Left ventricle myocardium inferior (tissue), 1 donor: ENCODE results near the gene SERGEF. TPM values are rescaled to one million over a fixed set of nuclear protein-coding genes. Genes with fewer than 3 reads are reported as not detected.

Source experiments
- DNase-seq: peaks from one replicate; pipeline ENCODE4 v3.0.0-alpha.2; 2020
- H3K27ac ChIP-seq: fragments of 200-600 bp; replicated peaks from 2 replicates; pipeline ENCODE4 v1.8.0; 2021
- H3K27me3 ChIP-seq: fragments of 200-600 bp; 2 replicates; pipeline ENCODE4 v1.8.0; 2021; ENCODE audit warnings: low read depth
- H3K36me3 ChIP-seq: fragments of 200-600 bp; 2 replicates; pipeline ENCODE4 v1.8.0; 2021
- H3K4me1 ChIP-seq: fragments of 200-600 bp; 2 replicates; pipeline ENCODE4 v1.8.0; 2021
- H3K4me3 ChIP-seq: fragments of 200-600 bp; 2 replicates; pipeline ENCODE4 v1.8.0; 2021; ENCODE audit warnings: mild to moderate bottlenecking, moderate library complexity
- H3K9me3 ChIP-seq: fragments of 200-600 bp; replicated peaks from 2 replicates; pipeline ENCODE4 v1.8.0; 2021
- CTCF ChIP-seq: fragments of 200-600 bp; IDR thresholded peaks from 2 replicates; pipeline ENCODE4 v1.8.0; 2021; ENCODE audit warnings: antibody characterized with exemption, mild to moderate bottlenecking, borderline replicate concordance
- intact Hi-C: fragments of 100-400 bp; cut with micrococcal nuclease; formaldehyde crosslinking; loops from one replicate; pipeline ENCODE4 v1.11.0; 2022
- total RNA-seq: library from RNA; stranded (reverse); fragmentation: NEBNext Ultra II Directional; extraction: Animal tissue kit (Norgen Biotek cat#: 25700); gene quantifications from one replicate; pipeline ENCODE4 v1.2.1, GENCODE V29; 2021
- donor health status: DM: no; HTN: yes; CAD: no; lungs with severe emphysema.

Gene SERGEF
- total RNA-seq, 1 donor from 2014 or later, result 13.1 TPM

DNA sequence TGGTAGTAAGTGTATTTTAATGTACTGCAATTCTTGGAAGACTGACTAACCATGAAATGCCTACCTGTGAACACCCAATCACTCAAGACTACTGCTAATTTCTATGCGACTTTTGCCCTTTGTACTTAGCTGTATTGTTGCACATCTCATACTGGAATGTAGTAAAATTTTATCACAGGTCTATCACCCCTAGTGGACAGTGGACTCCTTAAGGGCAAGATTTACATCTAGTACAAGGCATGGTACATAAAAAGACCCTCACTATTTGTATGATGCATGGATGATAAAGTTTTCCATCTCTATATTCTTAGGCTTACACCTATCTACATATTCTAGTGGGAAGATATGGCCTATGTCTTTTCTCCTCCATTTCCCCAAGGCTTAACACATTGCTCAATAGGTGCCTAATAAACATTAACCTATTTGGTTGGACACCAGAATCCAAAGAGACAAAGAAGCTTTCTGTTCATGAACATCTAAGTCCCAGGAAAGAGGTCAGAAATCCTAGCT is 26.1 kb downstream of the SERGEF start:
- H3K36me3 ChIP-seq, result peaks cover 28% of the 10 kb centered on the region
- DNase-seq, result no peak
- no peak for TF ChIP-seq CTCF
- H3K4me3 ChIP-seq, result no peak overlapping the region
- intact Hi-C loops, result no loop called here
- no peaks in the 10 kb centered on the region for H3K27me3 ChIP-seq
- H3K27ac ChIP-seq, result peak overlapping the region; percentile 44
- no peaks in the 10 kb centered on the region for H3K9me3 ChIP-seq
- H3K4me1 ChIP-seq, result peaks cover 19% of the 10 kb centered on the region

DNA sequence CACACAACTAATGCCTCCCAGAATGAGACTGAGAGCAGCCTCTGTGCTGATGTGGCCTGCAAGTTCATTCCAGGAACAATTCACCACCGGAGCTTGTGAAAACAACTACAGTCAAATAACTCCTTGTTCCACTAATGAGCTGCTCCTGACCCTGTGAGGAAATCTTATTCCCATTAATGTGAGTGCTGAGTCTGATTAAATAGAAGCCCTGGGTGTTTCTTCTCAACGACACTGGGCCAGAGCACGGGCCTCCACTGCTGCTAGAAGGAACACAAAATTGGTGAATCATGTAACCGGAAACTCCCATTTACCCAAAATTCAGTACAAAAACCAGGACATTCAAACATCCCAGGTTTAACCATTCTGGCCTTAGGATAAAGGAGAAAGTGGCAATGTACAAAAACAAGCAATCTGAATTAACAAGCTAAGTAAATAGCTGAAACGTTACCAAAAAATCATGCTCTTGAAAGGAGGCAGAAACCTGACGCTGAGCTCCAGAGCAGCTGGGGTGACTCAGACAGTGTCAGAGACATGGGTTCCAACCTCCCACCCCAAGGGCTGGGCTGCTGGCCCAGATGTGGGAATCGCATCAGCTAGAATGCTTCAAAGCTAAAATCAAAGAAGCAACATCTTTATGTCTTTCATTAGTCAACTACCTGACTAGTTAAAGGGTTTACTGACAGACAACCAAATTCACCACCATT is 26.7 kb downstream of the SERGEF start:
- Histone ChIP-seq H3K36me3 (peaks cover 28% of the 10 kb centered on the region), H3K27me3 (no peaks in the 10 kb centered on the region), H3K4me1 (peaks cover 19% of the 10 kb centered on the region), H3K9me3 (no peaks in the 10 kb centered on the region), H3K4me3 (no peak overlapping the region), H3K27ac (peak overlapping the region; percentile 44)
- intact Hi-C loops, result no loop called here
- peak; percentile 28 for DNase-seq
- no peak for TF ChIP-seq CTCF

- peak overlapping the region; percentile 44 for H3K27ac ChIP-seq
- no peaks in the 10 kb centered on the region for H3K27me3 ChIP-seq
- no peaks in the 10 kb centered on the region for H3K9me3 ChIP-seq
- intact Hi-C loops, result no loop called here
- no peak for DNase-seq
- no peak overlapping the region for H3K4me3 ChIP-seq
- H3K36me3 ChIP-seq, result peaks cover 28% of the 10 kb centered on the region
- no peak for TF ChIP-seq CTCF
- H3K4me1 ChIP-seq, result peaks cover 19% of the 10 kb centered on the region
Measured at GRCh38 chr11:17985517-17985916, 27.3 kb downstream of the SERGEF start.

DNA sequence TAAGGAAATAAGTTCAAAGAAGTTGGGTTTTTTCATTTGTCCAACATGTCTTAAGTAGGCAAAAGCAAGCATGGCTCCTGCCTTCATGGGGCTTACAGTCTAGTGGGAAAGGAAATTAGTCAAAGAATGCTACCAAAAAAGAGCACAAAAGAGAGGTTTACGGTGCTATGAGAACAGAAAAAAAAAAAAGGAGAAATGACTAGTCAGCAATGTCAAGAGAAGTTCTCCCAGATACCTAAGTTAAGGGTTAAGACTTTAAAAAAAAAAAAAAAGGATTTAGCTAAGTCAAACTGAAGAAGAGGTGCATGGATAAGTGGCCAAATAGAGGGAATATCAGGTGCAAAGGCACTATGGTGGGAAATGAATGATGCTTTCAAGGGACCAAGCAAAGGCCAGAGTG is 29.3 kb downstream of the SERGEF start:
- Histone ChIP-seq H3K4me1 (peaks cover 26% of the 10 kb centered on the region), H3K9me3 (no peaks in the 10 kb centered on the region), H3K27me3 (no peaks in the 10 kb centered on the region), H3K36me3 (peaks cover 20% of the 10 kb centered on the region), H3K4me3 (no peak overlapping the region), H3K27ac (no peak overlapping the region)
- no peak for TF ChIP-seq CTCF
- intact Hi-C loops, result no loop called here
- DNase-seq, result no peak

- peak; percentile 94 for TF ChIP-seq CTCF
- Histone ChIP-seq H3K9me3 (no peaks in the 10 kb centered on the region), H3K27ac (no peak overlapping the region), H3K4me3 (no peak overlapping the region), H3K27me3 (no peaks in the 10 kb centered on the region), H3K36me3 (no peaks in the 10 kb centered on the region), H3K4me1 (peaks cover 12% of the 10 kb centered on the region)
- DNase-seq, result no peak
- intact Hi-C loops, result loop anchor here (2.0 to 10.0 kb wide), 2 partner anchors 215 to 249 kb away; no protein-coding TSS in a partner anchor
Measured at GRCh38 chr11:17979770-17980371, 33.0 kb downstream of the SERGEF start.
